PC-9 (cell line): Measurements from ENCODE around the gene PITX3. TPM values are rescaled to one million over a fixed set of nuclear protein-coding genes. Genes with fewer than 3 reads are reported as not detected.
"Not testable (repeated sequence)": the region's sequence is repeated elsewhere in the genome, so short reads cannot be mapped to it uniquely, and the experiment has no call there.

Experiments
- BruUV-seq: library from RNA; stranded (reverse); fragments of 400-500 nt; replicated peaks from 2 replicates; lab custom pipeline; 2021; lab: Mats Ljungman, UMichigan
- CTCF ChIA-PET: fragments of 300-600 bp; sonication (Branson Sonifier 250); formaldehyde crosslinking; loops from one replicate; lab custom pipeline; 2022; ENCODE audit warnings: antibody characterized with exemption; lab: Charles Lee
- POLR2A ChIA-PET: fragments of 300-600 bp; sonication (Branson Sonifier 250); formaldehyde crosslinking; loops from one replicate; lab custom pipeline; 2022; ENCODE audit warnings: antibody characterized with exemption; ENCODE audit not compliant: unreplicated experiment; lab: Charles Lee
- DNase-seq, 2 experiments: peaks; one replicate each; pipeline versions ENCODE4 v3.0.0 to v3.0.0-alpha.2; 2015 to 2022; ENCODE audit warnings: mixed read lengths in 1 of 2
- H2AFZ ChIP-seq: fragments of 200-600 bp; sonication (generic); 2 replicates; pipeline ENCODE4 v1.8.1; 2017; ENCODE audit warnings: antibody characterized with exemption
- H3F3A ChIP-seq: fragments of 200-600 bp; sonication (generic); 2 replicates; pipeline ENCODE4 v1.8.1; 2017; ENCODE audit warnings: antibody characterized with exemption, mild to moderate bottlenecking, low read depth; ENCODE audit not compliant: insufficient read depth
- H3K27ac ChIP-seq: fragments of 200-600 bp; sonication (generic); 2 replicates; pipeline ENCODE4 v1.6.1; 2016; ENCODE audit warnings: mixed run types
- H3K27me3 ChIP-seq: fragments of 200-600 bp; sonication (generic); 2 replicates; pipeline ENCODE4 v1.6.1; 2016; ENCODE audit warnings: low read depth, mixed run types; ENCODE audit not compliant: insufficient read depth
- H3K36me3 ChIP-seq: fragments of 200-600 bp; sonication (generic); 2 replicates; pipeline ENCODE4 v1.6.1; 2016; ENCODE audit warnings: low read depth, mixed run types
- H3K4me1 ChIP-seq: fragments of 200-600 bp; sonication (generic); replicated peaks from 2 replicates; pipeline ENCODE4 v1.6.1; 2016; ENCODE audit warnings: mixed run types; ENCODE audit not compliant: insufficient read depth
- H3K4me2 ChIP-seq: fragments of 200-600 bp; sonication (generic); 2 replicates; pipeline ENCODE4 v1.6.1; 2017; ENCODE audit warnings: mixed run types
- H3K4me3 ChIP-seq: fragments of 200-600 bp; sonication (generic); 2 replicates; pipeline ENCODE4 v1.6.1; 2016; ENCODE audit warnings: mixed run types
- H3K79me2 ChIP-seq: fragments of 200-600 bp; sonication (generic); 2 replicates; pipeline ENCODE4 v1.6.1; 2017; ENCODE audit warnings: low read depth, mixed run types
- H3K9me2 ChIP-seq: fragments of 200-600 bp; sonication (generic); 2 replicates; pipeline ENCODE4 v1.8.1; 2017; ENCODE audit warnings: mild to moderate bottlenecking; ENCODE audit not compliant: insufficient read depth
- H3K9me3 ChIP-seq: fragments of 200-600 bp; sonication (generic); 2 replicates; pipeline ENCODE4 v1.8.1; 2016; ENCODE audit warnings: low read depth; ENCODE audit not compliant: insufficient read depth
- H4K20me1 ChIP-seq: fragments of 200-600 bp; sonication (generic); 2 replicates; pipeline ENCODE4 v1.8.1; 2017; ENCODE audit not compliant: insufficient read depth
- EZH2 ChIP-seq: fragments of 200-600 bp; sonication (generic); IDR thresholded peaks from 2 replicates; pipeline ENCODE4 v1.8.0; 2017; ENCODE audit warnings: antibody characterized with exemption, low read depth
- intact Hi-C: fragments of 100-400 bp; cut with micrococcal nuclease; formaldehyde crosslinking; loops from one replicate; pipeline ENCODE4 v1.10.0; 2022; ENCODE audit not compliant: unreplicated experiment
- total RNA-seq: library from RNA; stranded (reverse); gene quantifications from 2 replicates; pipeline ENCODE4 v1.2.3, GENCODE V29; 2021
- TF ChIP-seq, protein P1 (sequence below): fragments of 200-600 bp; sonication (generic); conservative IDR thresholded peaks from 2 replicates; pipeline ENCODE4 v1.6.1; 2017; ENCODE audit warnings: mixed run types, antibody characterized with exemption, mild to moderate bottlenecking, moderate library complexity

Gene PITX3
- total RNA-seq, 1 experiment from 2014 or later, result not detected

DNA sequence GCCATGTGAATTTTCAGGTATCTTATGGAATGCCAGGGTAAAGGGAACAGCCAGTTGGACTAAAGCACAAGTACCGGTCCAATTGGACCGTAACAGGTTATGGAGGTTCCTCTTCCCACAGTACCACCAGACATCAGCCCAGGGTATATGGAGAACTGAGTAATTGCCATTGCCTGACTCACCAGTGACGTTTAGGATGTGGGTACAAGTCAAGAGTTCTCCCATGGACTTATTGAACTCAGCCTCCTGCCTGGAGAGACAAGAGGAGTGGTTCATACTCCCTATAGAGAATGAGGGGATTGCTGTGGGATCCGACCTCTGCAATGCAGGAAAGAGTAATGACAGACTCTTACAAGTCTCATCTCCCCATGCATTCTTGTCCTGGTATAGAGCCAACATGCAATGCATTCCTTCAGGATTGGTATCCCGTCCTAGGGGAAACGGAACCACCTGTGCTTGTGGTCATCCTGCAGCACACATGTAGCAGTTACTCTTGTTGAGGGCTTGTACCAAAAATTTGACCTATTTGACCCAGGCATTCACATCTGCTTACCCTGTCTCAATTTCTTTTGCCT is 45.9 kb downstream of the PITX3 start:
- H4K20me1 ChIP-seq, result no peaks in the 10 kb centered on the region
- H3K36me3 ChIP-seq, result no peaks in the 10 kb centered on the region
- intact Hi-C loops, result no loop called here
- no TSS peak for BruUV-seq
- no peak overlapping the region for H3K27ac ChIP-seq
- no peaks in the 10 kb centered on the region for H3K9me3 ChIP-seq
- peaks cover 18% of the 10 kb centered on the region; the same call in 1 of the 2 replicates for H3F3A ChIP-seq
- POLR2A ChIA-PET, result no interaction called here
- DNase-seq, result no peak
- no peaks in the 10 kb centered on the region for H3K9me2 ChIP-seq
- H3K4me3 ChIP-seq, result no peak overlapping the region
- H3K79me2 ChIP-seq, result no peaks in the 10 kb centered on the region
- H3K4me1 ChIP-seq, result peaks cover 9% of the 10 kb centered on the region
- TF ChIP-seq EZH2, result no peak
- TF ChIP-seq, protein P1, sequence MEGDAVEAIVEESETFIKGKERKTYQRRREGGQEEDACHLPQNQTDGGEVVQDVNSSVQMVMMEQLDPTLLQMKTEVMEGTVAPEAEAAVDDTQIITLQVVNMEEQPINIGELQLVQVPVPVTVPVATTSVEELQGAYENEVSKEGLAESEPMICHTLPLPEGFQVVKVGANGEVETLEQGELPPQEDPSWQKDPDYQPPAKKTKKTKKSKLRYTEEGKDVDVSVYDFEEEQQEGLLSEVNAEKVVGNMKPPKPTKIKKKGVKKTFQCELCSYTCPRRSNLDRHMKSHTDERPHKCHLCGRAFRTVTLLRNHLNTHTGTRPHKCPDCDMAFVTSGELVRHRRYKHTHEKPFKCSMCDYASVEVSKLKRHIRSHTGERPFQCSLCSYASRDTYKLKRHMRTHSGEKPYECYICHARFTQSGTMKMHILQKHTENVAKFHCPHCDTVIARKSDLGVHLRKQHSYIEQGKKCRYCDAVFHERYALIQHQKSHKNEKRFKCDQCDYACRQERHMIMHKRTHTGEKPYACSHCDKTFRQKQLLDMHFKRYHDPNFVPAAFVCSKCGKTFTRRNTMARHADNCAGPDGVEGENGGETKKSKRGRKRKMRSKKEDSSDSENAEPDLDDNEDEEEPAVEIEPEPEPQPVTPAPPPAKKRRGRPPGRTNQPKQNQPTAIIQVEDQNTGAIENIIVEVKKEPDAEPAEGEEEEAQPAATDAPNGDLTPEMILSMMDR, result no peak
- CTCF ChIA-PET, result no interaction called here
- H3K4me2 ChIP-seq, result no peak overlapping the region
- no peak overlapping the region for H2AFZ ChIP-seq
- H3K27me3 ChIP-seq, result no peaks in the 10 kb centered on the region

GRCh38 chr10:102191956-102192355 is 49.4 kb downstream of the PITX3 start:
- Histone ChIP-seq H3K36me3 (no peaks in the 10 kb centered on the region), H2AFZ (no peak overlapping the region), H3K4me2 (no peak overlapping the region), H3K9me2 (no peaks in the 10 kb centered on the region), H4K20me1 (no peaks in the 10 kb centered on the region), H3K27me3 (no peaks in the 10 kb centered on the region), H3K79me2 (no peaks in the 10 kb centered on the region), H3K4me3 (no peak overlapping the region), H3F3A (no peaks in the 10 kb centered on the region), H3K4me1 (no peaks in the 10 kb centered on the region), H3K9me3 (no peaks in the 10 kb centered on the region), H3K27ac (no peak overlapping the region)
- intact Hi-C loops, result no loop called here
- TF ChIP-seq, protein P1, result no peak
- no peak for TF ChIP-seq EZH2
- BruUV-seq, result no TSS peak
- POLR2A ChIA-PET, result no interaction called here
- DNase-seq, result no peak
- CTCF ChIA-PET, result interaction anchor here (0.7 kb wide), 1 partner anchor 342 kb away, joined by 6 read pairs; no protein-coding TSS in a partner anchor

- CTCF ChIA-PET, H3K9me2 ChIP-seq, H3K79me2 ChIP-seq, H4K20me1 ChIP-seq, H3K36me3 ChIP-seq, intact Hi-C loops, H3K27me3 ChIP-seq, H3K4me3 ChIP-seq, H3K27ac ChIP-seq, DNase-seq, H3K9me3 ChIP-seq, BruUV-seq, H2AFZ ChIP-seq, H3F3A ChIP-seq, H3K4me1 ChIP-seq: not testable (repeated sequence)
- POLR2A ChIA-PET, result interaction anchor here (0.6 kb wide), 1 partner anchor 264 kb away, joined by 4 read pairs; no protein-coding TSS in a partner anchor
- 0 out of 2 replicates have a peak overlapping the region, but pooled peaks have one; percentile 18 for H3K4me2 ChIP-seq
Measured at GRCh38 chr10:102188941-102189898, 52.1 kb downstream of the PITX3 start.
